HG03457 (cell line): ENCODE measurements around the gene MYO18A.
A peak's percentile ranks its signal among the peaks of the same experiment; 100 is the strongest.
"Not testable (repeated sequence)": the region's sequence is repeated elsewhere in the genome, so short reads cannot be mapped to it uniquely, and the experiment has no call there.

ENCODE experiments used
- ATAC-seq: cut with Tn5 transposase; IDR thresholded peaks from one replicate; pipeline ENCODE4 v1.9.1; 2021; ENCODE audit warnings: moderate number of reproducible peaks; ENCODE audit not compliant: unreplicated experiment

Gene MYO18A

GRCh38 chr17:29180034-29180787 is at the start of gene MYO18A:
TSS of gene MYO18A (minus strand) at chr17:29180398. CDS start at chr17:29166940, 13,458 bp downstream.
- peak; percentile 64 for ATAC-seq

GRCh38 chr17:29225396-29225795 is 45.2 kb upstream of the MYO18A start:
- ATAC-seq, result no peak

- not testable (repeated sequence) for ATAC-seq
These were observed 41.1 kb upstream of the MYO18A start for GRCh38 chr17:29221338-29221737.

GRCh38 chr17:29219378-29220047 is 39.3 kb upstream of the MYO18A start:
- ATAC-seq, result no peak

- ATAC-seq, result no peak
These were observed 36.7 kb upstream of the MYO18A start for GRCh38 chr17:29216856-29217255.

GRCh38 chr17:29216181-29216580 is 36.0 kb upstream of the MYO18A start:
- ATAC-seq, result no peak

GRCh38 chr17:29215717-29216116 is 35.5 kb upstream of the MYO18A start:
- ATAC-seq, result no peak

GRCh38 chr17:29215174-29215573 is 35.0 kb upstream of the MYO18A start:
- no peak for ATAC-seq

GRCh38 chr17:29214215-29215146 is 34.3 kb upstream of the MYO18A start:
- ATAC-seq, result no peak

GRCh38 chr17:29212681-29213121 is 32.5 kb upstream of the MYO18A start:
- no peak for ATAC-seq

- no peak for ATAC-seq
These were observed 32.0 kb upstream of the MYO18A start for GRCh38 chr17:29212094-29212631.

GRCh38 chr17:29210879-29211278 is 30.7 kb upstream of the MYO18A start:
- ATAC-seq, result no peak

GRCh38 chr17:29209073-29209472 is 28.9 kb upstream of the MYO18A start:
- ATAC-seq, result no peak

- ATAC-seq, result no peak
These were observed 27.8 kb upstream of the MYO18A start for GRCh38 chr17:29207975-29208374.

- no peak for ATAC-seq
These were observed 24.8 kb upstream of the MYO18A start for GRCh38 chr17:29205047-29205446.

GRCh38 chr17:29204068-29204804 is 24.0 kb upstream of the MYO18A start:
- not testable (repeated sequence) for ATAC-seq

GRCh38 chr17:29197516-29198272 is 17.5 kb upstream of the MYO18A start:
- ATAC-seq, result no peak

- ATAC-seq, result no peak
These were observed 16.7 kb upstream of the MYO18A start for GRCh38 chr17:29196769-29197515.
